GM23338 (cell line): ENCODE results near the gene ULK2. TPM values are rescaled to one million over a fixed set of nuclear protein-coding genes. Genes with fewer than 3 reads are reported as not detected.
A peak's percentile ranks its signal among the peaks of the same experiment; 100 is the strongest.

Experiments
- ATAC-seq: fragments of 200-7000 bp; cut with Tn5 transposase; 3 replicates; pipeline ENCODE4 v1.9.1; 2020
- DNase-seq: peaks from one replicate; pipeline ENCODE4 v3.0.0-alpha.2; 2015; ENCODE audit warnings: low spot score
- H2AFZ ChIP-seq: fragments of 200-600 bp; sonication (generic); 2 replicates; pipeline ENCODE4 v1.8.0; 2016; ENCODE audit warnings: antibody characterized with exemption, mild to moderate bottlenecking, moderate library complexity
- H3F3A ChIP-seq: fragments of 200-600 bp; sonication (generic); replicated peaks from 2 replicates; pipeline ENCODE4 v1.8.0; 2017; ENCODE audit warnings: antibody characterized with exemption, mixed run types, low read depth
- H3K27ac ChIP-seq: fragments of 200-600 bp; sonication (generic); 2 replicates; pipeline ENCODE4 v1.6.1; 2016; ENCODE audit warnings: low read depth
- H3K27me3 ChIP-seq: fragments of 200-600 bp; sonication (generic); 2 replicates; pipeline ENCODE4 v1.8.0; 2016; ENCODE audit warnings: mild to moderate bottlenecking, mixed run types, moderate library complexity; ENCODE audit not compliant: insufficient read depth
- H3K36me3 ChIP-seq: fragments of 200-600 bp; sonication (generic); 2 replicates; pipeline ENCODE4 v1.8.0; 2016; ENCODE audit warnings: mild to moderate bottlenecking; ENCODE audit not compliant: insufficient read depth
- H3K4me1 ChIP-seq: fragments of 200-600 bp; sonication (generic); 2 replicates; pipeline ENCODE4 v1.8.0; 2016; ENCODE audit warnings: mild to moderate bottlenecking, moderate library complexity; ENCODE audit not compliant: insufficient read depth
- H3K4me2 ChIP-seq: fragments of 200-600 bp; sonication (generic); 2 replicates; pipeline ENCODE4 v1.7.1; 2017; ENCODE audit warnings: mixed run types
- H3K4me3 ChIP-seq: fragments of 200-600 bp; sonication (generic); 2 replicates; pipeline ENCODE4 v1.6.1; 2016; ENCODE audit warnings: mixed run types
- H3K79me2 ChIP-seq: fragments of 200-600 bp; sonication (generic); replicated peaks from 2 replicates; pipeline ENCODE4 v1.8.0; 2017; ENCODE audit warnings: mild to moderate bottlenecking; ENCODE audit not compliant: insufficient read depth
- H3K9me2 ChIP-seq: fragments of 200-600 bp; sonication (generic); 2 replicates; pipeline ENCODE4 v1.8.0; 2017; ENCODE audit not compliant: insufficient read depth
- H4K20me1 ChIP-seq: fragments of 200-600 bp; sonication (generic); replicated peaks from 2 replicates; pipeline ENCODE4 v1.8.0; 2017; ENCODE audit warnings: mild to moderate bottlenecking; ENCODE audit not compliant: insufficient read depth
- H3K27ac Mint-ChIP-seq: 2 replicates; pipeline ENCODE4 v1.8.0; 2020; ENCODE audit warnings: inconsistent platforms, mild to moderate bottlenecking, moderate library complexity, mixed read lengths
- H3K27me3 Mint-ChIP-seq: 3 replicates; pipeline ENCODE4 v1.8.0; 2022; ENCODE audit warnings: low read depth, mild to moderate bottlenecking, moderate library complexity, mixed read lengths, inconsistent platforms; ENCODE audit not compliant: insufficient read depth, poor library complexity
- H3K36me3 Mint-ChIP-seq: 3 replicates; pipeline ENCODE4 v1.8.0; 2021; ENCODE audit warnings: low read depth, mild to moderate bottlenecking, inconsistent platforms, moderate library complexity, mixed read lengths
- H3K4me1 Mint-ChIP-seq: 3 replicates; pipeline ENCODE4 v1.8.0; 2020; ENCODE audit warnings: mild to moderate bottlenecking, inconsistent platforms, mixed read lengths
- H3K4me3 Mint-ChIP-seq: 3 replicates; pipeline ENCODE4 v1.8.0; 2021; ENCODE audit warnings: moderate library complexity, mild to moderate bottlenecking, inconsistent platforms, mixed read lengths
- H3K9me3 Mint-ChIP-seq: 3 replicates; pipeline ENCODE4 v1.8.0; 2020; ENCODE audit warnings: moderate library complexity, mild to moderate bottlenecking, inconsistent platforms, mixed read lengths
- CREB1 ChIP-seq: fragments of 250-450 bp; sonication (Bioruptor Pico); IDR thresholded peaks from 2 replicates; pipeline ENCODE4 v1.5.0; 2020; ENCODE audit warnings: low read depth, mild to moderate bottlenecking, moderate library complexity
- JUNB ChIP-seq: IDR thresholded peaks from one replicate; pipeline ENCODE4 v1.6.1; 2016; ENCODE audit warnings: antibody characterized with exemption; ENCODE audit not compliant: unreplicated experiment
- POLR2AphosphoS5 ChIP-seq: IDR thresholded peaks from 2 replicates; pipeline ENCODE4 v1.6.1; 2016; ENCODE audit warnings: antibody characterized with exemption, low read depth
- STAT1 ChIP-seq: IDR thresholded peaks from one replicate; pipeline ENCODE4 v1.6.1; 2016; ENCODE audit warnings: antibody characterized with exemption; ENCODE audit not compliant: unreplicated experiment
- ZNF331 ChIP-seq: fragments of 250-450 bp; sonication (Bioruptor Pico); IDR thresholded peaks from 2 replicates; pipeline ENCODE4 v1.5.0; 2020; ENCODE audit warnings: low read depth, mild to moderate bottlenecking, moderate library complexity
- polyA plus RNA-seq: library from polyadenylated mRNA; unstranded; fragments of >200 nt; fragmentation: Nextera tagmentation; extraction: Ambion mirVana; gene quantifications from 2 replicates; pipeline ENCODE4 v1.2.1, GENCODE V29; 2016
- total RNA-seq: library from RNA; depleted of rRNA; stranded (reverse); fragments of >200 nt; shearing (Covaris generic); gene quantifications from 2 replicates; pipeline ENCODE4 v1.2.3, GENCODE V29; 2014
- TF ChIP-seq, protein P1 (sequence below), 2 experiments: fragments of 200-600 bp in 1 of 2; sonication (generic) in 1 of 2; conservative IDR thresholded peaks; 2 replicates each; pipeline versions ENCODE4 v1.5.1 to v1.6.1; 2016 to 2017; ENCODE audit warnings: antibody characterized with exemption in 2 of 2, low read depth in 2 of 2, mild to moderate bottlenecking in 2 of 2, moderate library complexity in 1 of 2
- TF ChIP-seq, protein P2 (sequence below): IDR thresholded peaks from one replicate; pipeline ENCODE4 v1.6.1; 2018; ENCODE audit warnings: antibody characterized with exemption; ENCODE audit not compliant: unreplicated experiment

Gene ULK2
- total and polyA plus RNA-seq, 2 experiments from 2014 or later, result 1.6 to 3.0 TPM

DNA sequence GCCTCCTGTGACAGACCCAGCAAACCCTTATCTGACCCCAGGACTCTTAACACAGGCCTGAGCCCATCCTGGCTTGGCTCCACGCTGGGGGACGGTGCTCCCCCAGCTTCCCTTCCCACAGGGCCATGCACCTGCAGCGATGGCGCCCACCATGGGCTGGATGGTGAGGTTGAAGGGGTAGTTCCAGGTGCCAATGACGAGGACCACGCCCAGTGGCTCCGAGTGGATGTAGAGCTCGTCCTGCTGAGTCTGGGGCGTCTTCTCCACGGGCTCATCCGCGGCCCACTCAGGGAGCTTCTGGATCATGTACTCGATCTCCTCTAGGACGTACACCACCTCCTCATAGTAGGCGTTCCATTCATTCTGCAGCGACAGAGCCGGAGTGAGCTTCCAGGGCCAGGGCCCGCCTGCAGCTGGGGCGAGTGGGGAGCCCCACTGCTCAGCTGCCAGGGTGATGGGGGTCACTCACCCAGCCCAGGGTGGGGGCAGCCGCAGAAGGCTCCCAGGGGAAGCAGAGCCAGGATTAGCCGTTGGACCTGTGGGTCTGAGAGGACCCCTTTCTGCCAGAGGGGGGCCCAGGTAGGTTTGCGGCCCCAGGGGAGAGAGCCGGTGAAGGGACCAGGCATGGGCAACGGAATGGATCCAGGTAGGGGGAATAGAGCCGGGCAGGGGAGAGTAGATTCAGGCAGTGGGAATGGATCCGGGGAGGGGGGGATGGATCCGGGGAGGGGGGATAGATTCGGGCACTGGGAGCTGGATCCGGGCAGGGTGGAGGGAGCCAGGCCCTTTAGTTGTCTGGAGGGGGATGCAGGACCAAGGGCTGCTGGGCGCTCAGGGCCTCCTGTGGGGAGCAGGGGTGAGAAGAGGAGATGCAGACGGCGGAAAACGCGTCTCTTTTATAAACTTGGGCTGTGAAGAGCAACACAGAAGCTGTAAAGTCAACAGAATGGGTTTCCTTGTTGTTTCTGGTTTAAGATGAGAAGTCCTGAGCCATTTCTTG lies 124.3 kb downstream of the ULK2 start:
- Histone ChIP-seq H3K36me3 (no peaks in the 10 kb centered on the region), H2AFZ (no peak overlapping the region), H3K27ac (no peak overlapping the region), H3K4me1 (peaks cover 6% of the 10 kb centered on the region; the same call in 1 of the 2 replicates), H3K27me3 (peaks cover 5% of the 10 kb centered on the region; the same call in 1 of the 2 replicates), H4K20me1 (no peaks in the 10 kb centered on the region), H3K9me2 (no peaks in the 10 kb centered on the region), H3K79me2 (no peaks in the 10 kb centered on the region), H3K4me2 (no peak overlapping the region), H3F3A (0 out of 2 replicates have a peak, but pooled peaks cover 3% of the 10 kb centered on the region), H3K4me3 (no peak overlapping the region)
- DNase-seq (no peak), ATAC-seq (no peak)
- H3K4me1 Mint-ChIP-seq, result peaks cover 12% of the 10 kb centered on the region
- peaks cover 15% of the 10 kb centered on the region for H3K27me3 Mint-ChIP-seq
- no peak overlapping the region for H3K27ac Mint-ChIP-seq
- H3K4me3 Mint-ChIP-seq, result peak overlapping the region; percentile 36; the same call in 2 of the 3 replicates
- TF ChIP-seq POLR2AphosphoS5 (no peak), ZNF331 (no peak), JUNB (no peak), STAT1 (no peak)
- TF ChIP-seq, protein P1, sequence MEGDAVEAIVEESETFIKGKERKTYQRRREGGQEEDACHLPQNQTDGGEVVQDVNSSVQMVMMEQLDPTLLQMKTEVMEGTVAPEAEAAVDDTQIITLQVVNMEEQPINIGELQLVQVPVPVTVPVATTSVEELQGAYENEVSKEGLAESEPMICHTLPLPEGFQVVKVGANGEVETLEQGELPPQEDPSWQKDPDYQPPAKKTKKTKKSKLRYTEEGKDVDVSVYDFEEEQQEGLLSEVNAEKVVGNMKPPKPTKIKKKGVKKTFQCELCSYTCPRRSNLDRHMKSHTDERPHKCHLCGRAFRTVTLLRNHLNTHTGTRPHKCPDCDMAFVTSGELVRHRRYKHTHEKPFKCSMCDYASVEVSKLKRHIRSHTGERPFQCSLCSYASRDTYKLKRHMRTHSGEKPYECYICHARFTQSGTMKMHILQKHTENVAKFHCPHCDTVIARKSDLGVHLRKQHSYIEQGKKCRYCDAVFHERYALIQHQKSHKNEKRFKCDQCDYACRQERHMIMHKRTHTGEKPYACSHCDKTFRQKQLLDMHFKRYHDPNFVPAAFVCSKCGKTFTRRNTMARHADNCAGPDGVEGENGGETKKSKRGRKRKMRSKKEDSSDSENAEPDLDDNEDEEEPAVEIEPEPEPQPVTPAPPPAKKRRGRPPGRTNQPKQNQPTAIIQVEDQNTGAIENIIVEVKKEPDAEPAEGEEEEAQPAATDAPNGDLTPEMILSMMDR (conservative IDR thresholded peaks at IDR 0.05; ENCODE audit: low read depth in 2 of 2), result no peak
- no peaks in the 10 kb centered on the region for H3K36me3 Mint-ChIP-seq
- no peaks in the 10 kb centered on the region for H3K9me3 Mint-ChIP-seq

DNA sequence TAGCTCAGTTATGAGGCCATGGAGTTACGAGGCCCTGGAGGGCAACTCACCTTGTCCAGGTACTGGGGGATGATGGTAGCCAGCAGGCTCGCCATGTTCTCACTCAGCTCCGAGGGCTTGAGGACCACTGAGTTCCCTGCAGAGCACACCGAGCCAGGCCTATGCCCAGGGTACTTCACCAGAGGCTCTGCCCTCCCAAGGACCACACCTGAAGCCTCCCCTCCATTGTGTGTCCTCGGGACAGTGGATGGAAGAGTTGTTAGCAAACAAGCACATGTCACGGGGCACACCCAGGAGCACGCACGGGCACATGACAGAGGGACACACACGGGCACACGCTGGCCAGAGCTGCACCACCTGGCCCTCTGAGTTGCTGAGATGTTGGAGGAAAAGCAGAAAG lies 125.2 kb downstream of the ULK2 start:
- Histone ChIP-seq H3K36me3 (no peaks in the 10 kb centered on the region), H3F3A (0 out of 2 replicates have a peak, but pooled peaks cover 3% of the 10 kb centered on the region), H3K4me2 (no peak overlapping the region), H3K9me2 (no peaks in the 10 kb centered on the region), H3K27ac (no peak overlapping the region), H4K20me1 (no peaks in the 10 kb centered on the region), H3K79me2 (no peaks in the 10 kb centered on the region), H3K4me3 (no peak overlapping the region), H2AFZ (no peak overlapping the region), H3K27me3 (peaks cover 5% of the 10 kb centered on the region; the same call in 1 of the 2 replicates), H3K4me1 (peaks cover 3% of the 10 kb centered on the region; the same call in 1 of the 2 replicates)
- no peaks in the 10 kb centered on the region for H3K9me3 Mint-ChIP-seq
- no peak overlapping the region for H3K27ac Mint-ChIP-seq
- no peaks in the 10 kb centered on the region for H3K36me3 Mint-ChIP-seq
- DNase-seq (no peak), ATAC-seq (no peak)
- H3K27me3 Mint-ChIP-seq, result peaks cover 15% of the 10 kb centered on the region
- peaks cover 4% of the 10 kb centered on the region; the same call in 2 of the 3 replicates for H3K4me1 Mint-ChIP-seq
- H3K4me3 Mint-ChIP-seq, result no peak overlapping the region
- TF ChIP-seq, protein P2, sequence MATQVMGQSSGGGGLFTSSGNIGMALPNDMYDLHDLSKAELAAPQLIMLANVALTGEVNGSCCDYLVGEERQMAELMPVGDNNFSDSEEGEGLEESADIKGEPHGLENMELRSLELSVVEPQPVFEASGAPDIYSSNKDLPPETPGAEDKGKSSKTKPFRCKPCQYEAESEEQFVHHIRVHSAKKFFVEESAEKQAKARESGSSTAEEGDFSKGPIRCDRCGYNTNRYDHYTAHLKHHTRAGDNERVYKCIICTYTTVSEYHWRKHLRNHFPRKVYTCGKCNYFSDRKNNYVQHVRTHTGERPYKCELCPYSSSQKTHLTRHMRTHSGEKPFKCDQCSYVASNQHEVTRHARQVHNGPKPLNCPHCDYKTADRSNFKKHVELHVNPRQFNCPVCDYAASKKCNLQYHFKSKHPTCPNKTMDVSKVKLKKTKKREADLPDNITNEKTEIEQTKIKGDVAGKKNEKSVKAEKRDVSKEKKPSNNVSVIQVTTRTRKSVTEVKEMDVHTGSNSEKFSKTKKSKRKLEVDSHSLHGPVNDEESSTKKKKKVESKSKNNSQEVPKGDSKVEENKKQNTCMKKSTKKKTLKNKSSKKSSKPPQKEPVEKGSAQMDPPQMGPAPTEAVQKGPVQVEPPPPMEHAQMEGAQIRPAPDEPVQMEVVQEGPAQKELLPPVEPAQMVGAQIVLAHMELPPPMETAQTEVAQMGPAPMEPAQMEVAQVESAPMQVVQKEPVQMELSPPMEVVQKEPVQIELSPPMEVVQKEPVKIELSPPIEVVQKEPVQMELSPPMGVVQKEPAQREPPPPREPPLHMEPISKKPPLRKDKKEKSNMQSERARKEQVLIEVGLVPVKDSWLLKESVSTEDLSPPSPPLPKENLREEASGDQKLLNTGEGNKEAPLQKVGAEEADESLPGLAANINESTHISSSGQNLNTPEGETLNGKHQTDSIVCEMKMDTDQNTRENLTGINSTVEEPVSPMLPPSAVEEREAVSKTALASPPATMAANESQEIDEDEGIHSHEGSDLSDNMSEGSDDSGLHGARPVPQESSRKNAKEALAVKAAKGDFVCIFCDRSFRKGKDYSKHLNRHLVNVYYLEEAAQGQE, result no peak
- TF ChIP-seq, protein P1 (conservative IDR thresholded peaks at IDR 0.05; ENCODE audit: low read depth in 2 of 2), result no peak
- no peak for TF ChIP-seq CREB1
- TF ChIP-seq STAT1, result no peak
- no peak for TF ChIP-seq JUNB
- no peak for TF ChIP-seq POLR2AphosphoS5
